ENCODE data around the gene CALHM3.

The CALHM3 gene

DNA sequence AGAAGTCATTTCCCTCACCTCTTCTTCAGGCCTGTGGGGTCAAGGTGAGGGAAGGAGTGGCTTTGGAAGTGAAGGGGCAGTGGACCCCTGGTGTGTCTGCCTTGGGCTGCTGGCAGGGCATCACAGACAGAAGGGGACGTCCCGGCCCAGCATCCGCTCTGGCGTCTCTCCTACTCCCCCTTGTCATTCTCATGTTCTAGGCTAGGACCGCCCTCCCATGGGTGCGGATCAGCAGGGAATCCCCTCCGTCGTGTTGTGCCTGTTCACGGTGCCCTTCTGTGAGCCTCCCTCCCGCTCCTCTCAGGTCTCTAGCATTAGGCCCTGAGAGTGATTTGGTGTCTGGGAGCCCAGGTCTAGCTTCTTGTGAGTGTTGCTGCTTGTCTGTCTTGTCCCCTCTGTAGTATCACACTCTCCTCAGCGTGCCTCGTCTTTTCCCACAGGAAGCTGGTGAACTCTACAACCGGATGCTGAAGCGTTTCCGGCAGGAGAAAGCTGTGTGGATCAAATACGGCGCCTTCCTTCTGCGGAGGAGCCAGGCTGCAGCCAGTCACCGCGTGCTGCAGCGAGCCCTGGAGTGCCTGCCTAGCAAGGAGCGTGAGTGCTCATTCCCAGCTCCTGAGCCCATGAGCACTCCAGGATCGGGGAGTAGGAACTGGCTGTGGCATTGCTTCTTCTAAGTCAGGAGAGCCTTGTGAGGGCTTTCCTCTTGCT, 35.4 kb downstream of the CALHM3 start:
- H3K27ac ChIP-seq: no peak overlapping the region
- no peak for TF ChIP-seq Cebpa-rat (IDR thresholded peaks at IDR 0.05)

DNA sequence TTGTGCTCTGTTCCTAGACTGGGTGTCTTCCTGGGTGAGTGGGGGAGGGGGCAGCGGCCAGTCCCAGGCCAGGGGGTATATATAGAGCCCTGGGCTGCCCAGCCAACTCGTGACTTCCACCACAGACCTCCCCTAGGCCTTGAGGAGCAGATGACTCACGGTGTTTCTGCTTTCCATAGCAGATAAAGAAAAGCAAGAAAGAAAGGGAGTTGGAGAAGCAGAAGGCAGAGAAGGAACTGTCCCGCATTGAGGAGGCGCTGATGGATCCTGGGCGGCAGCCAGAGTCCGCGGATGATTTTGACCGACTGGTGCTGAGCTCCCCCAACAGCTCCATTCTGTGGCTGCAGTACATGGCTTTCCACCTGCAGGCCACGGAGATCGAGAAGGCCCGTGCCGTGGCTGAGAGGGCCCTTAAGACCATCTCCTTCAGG, 37.0 kb downstream of the CALHM3 start:
- H3K36me3 ChIP-seq: peaks cover 100% of the 10 kb centered on the region
- H3K9me3 ChIP-seq: no peaks in the 10 kb centered on the region
- H4K20me1 ChIP-seq: peaks cover 44% of the 10 kb centered on the region; the same call in 1 of the 2 replicates
- H3K27me3 ChIP-seq: no peaks in the 10 kb centered on the region
- no peak overlapping the region for H3K4me3 ChIP-seq
- peaks cover 2% of the 10 kb centered on the region; the same call in 1 of the 2 replicates for H3K4me1 ChIP-seq
- TF ChIP-seq Cebpa-rat (IDR thresholded peaks at IDR 0.05): no peak
- H3K27ac ChIP-seq: no peak overlapping the region
- H3K9ac ChIP-seq: no peak overlapping the region
- no peak overlapping the region for H3K4me2 ChIP-seq

More for the DNA sequence above, 35.4 kb downstream of the CALHM3 start:
- no peaks in the 10 kb centered on the region for H3K27me3 ChIP-seq
- no peak overlapping the region for H3K4me3 ChIP-seq
- peaks cover 100% of the 10 kb centered on the region for H3K36me3 ChIP-seq
- peaks cover 18% of the 10 kb centered on the region for H3K4me1 ChIP-seq
- H4K20me1 ChIP-seq: peaks cover 46% of the 10 kb centered on the region; the same call in 1 of the 2 replicates
- H3K9me3 ChIP-seq: no peaks in the 10 kb centered on the region
- H3K9ac ChIP-seq: no peak overlapping the region
- H3K4me2 ChIP-seq: no peak overlapping the region

DNA sequence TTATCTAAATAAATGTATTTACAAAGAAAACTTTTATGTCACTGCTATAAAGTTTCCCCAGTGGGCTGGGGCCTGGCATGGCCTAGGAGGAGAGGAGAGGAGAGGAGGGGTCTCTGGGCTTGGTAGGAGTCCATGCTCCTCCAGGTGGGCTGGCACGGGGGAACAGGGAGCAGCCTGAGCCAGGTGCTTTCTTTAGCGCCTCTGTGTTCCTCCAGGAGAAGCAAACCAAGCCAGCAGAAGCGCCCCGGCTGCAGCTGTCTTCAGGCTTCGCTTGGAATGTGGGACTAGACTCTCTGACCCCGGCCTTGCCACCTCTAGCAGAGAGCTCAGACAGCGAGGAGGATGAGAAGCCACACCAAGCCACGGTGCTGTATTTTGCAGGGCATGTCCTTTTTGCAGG, 37.4 kb downstream of the CALHM3 start:
- H3K36me3 ChIP-seq: peaks cover 100% of the 10 kb centered on the region
- TF ChIP-seq Cebpa-rat (IDR thresholded peaks at IDR 0.05): no peak
- peaks cover 40% of the 10 kb centered on the region; the same call in 1 of the 2 replicates for H4K20me1 ChIP-seq
- no peak overlapping the region for H3K4me3 ChIP-seq
- no peak overlapping the region for H3K9ac ChIP-seq
- H3K9me3 ChIP-seq: no peaks in the 10 kb centered on the region
- no peak overlapping the region for H3K27ac ChIP-seq
- peaks cover 2% of the 10 kb centered on the region for H3K4me1 ChIP-seq
- no peak overlapping the region for H3K4me2 ChIP-seq
- no peaks in the 10 kb centered on the region for H3K27me3 ChIP-seq

DNA sequence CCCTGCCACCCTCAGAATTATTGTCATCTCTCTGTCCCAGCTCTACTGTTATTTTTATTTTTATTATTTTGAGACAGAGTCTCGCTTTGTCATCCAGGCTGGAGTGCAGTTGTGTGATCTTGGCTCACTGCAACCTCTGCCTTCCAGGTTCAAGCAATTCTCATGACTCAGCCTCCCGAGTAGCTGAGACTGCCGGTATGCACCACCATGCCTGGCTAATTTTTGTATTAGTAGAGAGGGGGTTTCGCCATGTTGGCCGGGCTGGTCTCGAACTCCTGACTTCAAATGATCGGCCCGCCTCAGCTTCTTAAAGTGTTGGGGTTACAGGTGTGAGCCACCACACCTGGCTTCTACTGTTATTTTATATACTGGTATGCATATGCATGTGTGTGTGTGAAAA, 37.8 kb downstream of the CALHM3 start:
- Histone ChIP-seq H4K20me1 (peaks cover 36% of the 10 kb centered on the region; the same call in 1 of the 2 replicates), H3K27ac (no peak overlapping the region), H3K9ac (no peak overlapping the region), H3K4me1 (peaks cover 6% of the 10 kb centered on the region), H3K27me3 (no peaks in the 10 kb centered on the region), H3K9me3 (no peaks in the 10 kb centered on the region), H3K4me2 (no peak overlapping the region), H3K4me3 (no peak overlapping the region), H3K36me3 (peaks cover 100% of the 10 kb centered on the region)
- no peak for TF ChIP-seq Cebpa-rat (IDR thresholded peaks at IDR 0.05)

DNA sequence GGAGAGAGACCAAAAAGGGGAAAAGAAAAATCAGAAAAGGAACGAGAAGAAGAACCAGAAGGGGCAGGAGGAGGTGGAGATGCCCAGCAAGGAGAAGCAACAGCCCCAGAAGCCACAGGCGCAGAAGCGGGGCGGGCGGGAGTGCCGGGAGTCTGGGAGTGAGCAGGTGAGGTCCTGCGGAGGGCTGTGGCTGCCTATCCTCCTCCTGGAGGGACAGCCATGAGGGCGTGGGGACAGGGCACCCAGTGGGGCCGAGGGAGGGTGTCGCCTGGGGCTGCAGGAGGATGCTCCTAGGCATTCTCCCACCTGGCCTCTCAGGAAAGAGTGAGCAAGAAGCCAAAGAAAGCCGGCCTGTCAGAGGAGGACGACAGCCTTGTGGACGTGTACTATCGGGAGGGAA, 38.6 kb downstream of the CALHM3 start:
- TF ChIP-seq Cebpa-rat (IDR thresholded peaks at IDR 0.05): no peak

DNA sequence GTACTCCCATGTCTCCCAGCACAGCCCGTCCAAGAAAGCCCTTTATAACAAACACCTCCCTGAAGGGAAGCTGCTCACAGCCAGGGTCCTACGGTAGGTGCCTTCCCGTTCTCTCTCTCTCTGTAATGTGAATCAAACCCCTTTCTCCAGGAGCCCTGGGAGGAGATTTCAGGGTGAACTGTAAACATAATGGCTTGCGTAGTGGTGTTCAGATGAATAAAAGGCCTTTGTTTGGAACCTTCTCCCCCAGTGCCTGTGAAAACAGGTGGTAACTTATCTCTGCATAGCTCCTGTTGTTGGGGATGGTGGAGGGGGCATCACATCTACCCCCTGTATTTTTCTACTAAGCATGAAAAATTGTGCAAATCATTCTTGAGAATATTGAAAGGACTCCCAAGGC, 39.3 kb downstream of the CALHM3 start:
- Histone ChIP-seq H3K27ac (no peak overlapping the region), H4K20me1 (peaks cover 28% of the 10 kb centered on the region; the same call in 1 of the 2 replicates), H3K9me3 (no peaks in the 10 kb centered on the region), H3K36me3 (peaks cover 98% of the 10 kb centered on the region), H3K4me1 (peaks cover 16% of the 10 kb centered on the region), H3K4me3 (no peak overlapping the region), H3K4me2 (no peak overlapping the region), H3K9ac (no peak overlapping the region), H3K27me3 (no peaks in the 10 kb centered on the region)
- TF ChIP-seq Cebpa-rat (IDR thresholded peaks at IDR 0.05): no peak

More for the DNA sequence above, 38.6 kb downstream of the CALHM3 start:
- no peaks in the 10 kb centered on the region for H3K27me3 ChIP-seq
- peaks cover 32% of the 10 kb centered on the region; the same call in 1 of the 2 replicates for H4K20me1 ChIP-seq
- no peak overlapping the region for H3K4me3 ChIP-seq
- H3K4me1 ChIP-seq: peaks cover 13% of the 10 kb centered on the region
- H3K9ac ChIP-seq: no peak overlapping the region
- H3K4me2 ChIP-seq: no peak overlapping the region
- no peaks in the 10 kb centered on the region for H3K9me3 ChIP-seq
- no peak overlapping the region for H3K27ac ChIP-seq
- peaks cover 100% of the 10 kb centered on the region for H3K36me3 ChIP-seq

DNA sequence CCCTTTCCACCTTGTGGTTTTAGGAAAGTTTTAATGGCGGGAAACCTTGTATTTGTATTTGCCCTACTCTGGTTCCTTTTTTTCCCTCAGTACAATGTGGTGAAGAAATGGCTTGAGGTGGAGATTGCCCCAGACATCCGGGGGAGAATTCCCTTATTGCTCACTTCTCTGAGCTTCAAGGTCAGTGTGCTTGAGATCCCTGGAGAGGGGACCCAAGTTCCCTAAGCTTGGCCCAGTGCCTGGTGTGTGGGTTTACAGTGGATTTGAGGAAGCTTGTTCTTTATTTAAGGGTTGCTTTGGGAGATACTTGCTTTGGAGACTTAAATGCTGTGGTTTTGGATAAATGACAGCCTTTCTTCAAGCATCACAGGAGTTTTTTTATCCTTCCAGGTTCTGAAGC, 45.2 kb downstream of the CALHM3 start:
- H3K27me3 ChIP-seq: no peaks in the 10 kb centered on the region
- peaks cover 43% of the 10 kb centered on the region for H3K4me1 ChIP-seq
- H3K27ac ChIP-seq: no peak overlapping the region
- H3K4me2 ChIP-seq: no peak overlapping the region
- H3K9me3 ChIP-seq: no peaks in the 10 kb centered on the region
- H3K36me3 ChIP-seq: peaks cover 88% of the 10 kb centered on the region
- no peak overlapping the region for H3K4me3 ChIP-seq
- no peak overlapping the region for H3K9ac ChIP-seq
- no peak for TF ChIP-seq Cebpa-rat (IDR thresholded peaks at IDR 0.05)
- H4K20me1 ChIP-seq: peaks cover 13% of the 10 kb centered on the region; the same call in 1 of the 2 replicates

DNA sequence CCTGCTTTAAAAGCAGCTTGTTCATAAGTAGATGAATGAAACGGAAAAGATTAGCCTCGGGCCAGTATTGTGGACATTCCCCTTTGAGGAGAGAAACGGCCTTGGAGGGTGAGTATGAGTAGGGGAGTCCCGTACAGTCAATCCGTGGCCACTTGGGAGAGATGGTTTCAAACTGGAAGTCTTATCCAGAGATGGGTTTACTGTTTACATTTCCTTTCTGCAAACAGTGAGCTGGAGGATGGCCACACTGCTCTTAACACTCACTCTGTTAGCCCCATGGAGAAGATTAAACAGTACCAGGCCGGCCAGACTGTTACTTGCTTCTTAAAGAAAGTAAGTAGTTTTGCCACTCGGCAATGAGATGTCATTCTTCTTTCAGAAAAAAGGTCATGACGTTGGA, 47.1 kb downstream of the CALHM3 start:
- H3K9ac ChIP-seq: no peak overlapping the region
- no peak overlapping the region for H3K4me3 ChIP-seq
- no peaks in the 10 kb centered on the region for H3K9me3 ChIP-seq
- H4K20me1 ChIP-seq: peaks cover 6% of the 10 kb centered on the region; the same call in 1 of the 2 replicates
- no peak overlapping the region for H3K4me2 ChIP-seq
- peaks cover 56% of the 10 kb centered on the region for H3K4me1 ChIP-seq
- H3K36me3 ChIP-seq: peaks cover 86% of the 10 kb centered on the region
- no peak for TF ChIP-seq Cebpa-rat (IDR thresholded peaks at IDR 0.05)
- no peak overlapping the region for H3K27ac ChIP-seq
- no peaks in the 10 kb centered on the region for H3K27me3 ChIP-seq

DNA sequence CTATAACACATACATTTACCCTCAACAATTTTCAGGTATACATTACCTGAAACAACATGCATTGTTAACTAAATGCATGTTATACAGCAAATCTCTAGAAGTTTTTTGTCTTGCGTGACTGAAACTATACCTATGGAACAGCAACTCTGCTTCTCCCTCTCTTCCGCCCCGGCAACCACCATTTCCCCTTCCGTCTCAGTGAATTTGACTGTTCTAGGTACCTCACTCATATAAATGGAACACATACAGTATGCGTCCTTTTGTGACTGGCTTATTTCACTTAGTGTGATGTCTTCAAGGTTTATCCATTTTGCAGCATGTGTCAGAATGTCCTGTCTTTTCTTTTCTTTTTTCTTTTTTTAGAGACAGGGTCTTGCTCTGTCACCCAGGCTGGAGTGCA, 49.4 kb downstream of the CALHM3 start:
- Histone ChIP-seq H3K27me3 (no peaks in the 10 kb centered on the region), H3K4me2 (peak overlapping the region; percentile 75), H3K36me3 (peaks cover 89% of the 10 kb centered on the region), H3K9ac (no peak overlapping the region), H3K27ac (peak overlapping the region; percentile 63), H3K4me1 (peaks cover 40% of the 10 kb centered on the region), H3K4me3 (peak overlapping the region; percentile 32; the same call in 1 of the 2 replicates), H3K9me3 (no peaks in the 10 kb centered on the region), H4K20me1 (no peaks in the 10 kb centered on the region)
- TF ChIP-seq Cebpa-rat (IDR thresholded peaks at IDR 0.05): no peak

DNA sequence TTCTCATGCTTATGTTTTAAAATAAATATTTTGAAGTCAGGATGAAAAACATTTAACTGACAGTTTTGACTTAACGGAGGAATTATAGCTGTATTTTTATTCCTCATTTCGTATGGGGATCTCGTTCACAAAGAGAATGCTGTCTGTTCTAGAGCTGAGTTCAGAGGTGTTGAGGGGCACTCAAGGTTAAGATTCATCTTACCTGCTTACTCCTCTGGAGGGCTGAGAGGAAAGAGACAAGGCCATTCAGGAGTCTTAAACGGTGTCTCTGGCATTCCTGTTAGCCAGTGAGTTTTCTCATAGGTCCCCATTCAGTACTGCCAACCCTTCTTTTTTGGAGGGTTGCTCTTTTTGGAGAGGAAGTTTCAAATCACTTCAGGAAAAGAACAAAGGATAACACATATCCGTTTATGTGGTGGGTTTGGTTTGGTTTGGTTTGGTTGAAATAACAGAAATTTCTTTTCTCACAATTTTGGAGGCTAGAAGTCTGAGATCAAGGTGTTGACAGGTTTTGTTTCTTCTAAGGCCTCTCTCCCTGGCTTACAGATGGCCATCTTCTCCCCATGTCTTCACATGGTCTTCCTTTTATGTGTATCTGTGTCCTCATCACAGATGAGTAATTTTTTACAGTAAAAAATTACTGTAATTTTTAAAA, 49.9 kb downstream of the CALHM3 start:
- H3K36me3 ChIP-seq: peaks cover 89% of the 10 kb centered on the region

More for the DNA sequence above, 49.9 kb downstream of the CALHM3 start:
- Histone ChIP-seq H3K27me3 (no peaks in the 10 kb centered on the region), H3K27ac (peak overlapping the region; percentile 63), H4K20me1 (peaks cover 3% of the 10 kb centered on the region; the same call in 1 of the 2 replicates), H3K9ac (peak overlapping the region; percentile 44; the same call in 1 of the 2 replicates), H3K4me3 (peak overlapping the region; percentile 32; the same call in 1 of the 2 replicates), H3K4me1 (peaks cover 40% of the 10 kb centered on the region), H3K9me3 (no peaks in the 10 kb centered on the region), H3K4me2 (peak overlapping the region; percentile 75)
- TF ChIP-seq Cebpa-rat (IDR thresholded peaks at IDR 0.05): no peak
